Renal pelvis (tissue), 4 donors: ENCODE measurements around the gene EPHA6. TPM values are rescaled to one million over a fixed set of nuclear protein-coding genes. Genes with fewer than 3 reads are reported as not detected.
A peak's percentile ranks its signal among the peaks of the same experiment; 100 is the strongest.

Experiments
- DNase-seq: peaks from one replicate; pipeline ENCODE4 v3.0.0-alpha.2; 2013
- polyA plus RNA-seq, 3 donors: library from polyadenylated mRNA; unstranded; fragments of 120-200 nt; gene quantifications; one replicate each; pipeline ENCODE4 v1.2.1, GENCODE V29; 2013; ENCODE audit not compliant: insufficient read length in 3 of 3

EPHA6 gene
- polyA plus RNA-seq, 3 donors = 0.62 to 0.93 (median 0.92) TPM

GRCh38 chr3:97699889-97700288 lies 885.5 kb downstream of the EPHA6 start:
- DNase-seq = no peak

- no peak for DNase-seq
These were observed 891.4 kb downstream of the EPHA6 start for GRCh38 chr3:97705764-97706163.

GRCh38 chr3:97706226-97706625 lies 891.8 kb downstream of the EPHA6 start:
- DNase-seq = no peak

GRCh38 chr3:97711654-97712053 lies 897.3 kb downstream of the EPHA6 start:
- no peak for DNase-seq

GRCh38 chr3:97712919-97713318 lies 898.5 kb downstream of the EPHA6 start:
- no peak for DNase-seq

DNA sequence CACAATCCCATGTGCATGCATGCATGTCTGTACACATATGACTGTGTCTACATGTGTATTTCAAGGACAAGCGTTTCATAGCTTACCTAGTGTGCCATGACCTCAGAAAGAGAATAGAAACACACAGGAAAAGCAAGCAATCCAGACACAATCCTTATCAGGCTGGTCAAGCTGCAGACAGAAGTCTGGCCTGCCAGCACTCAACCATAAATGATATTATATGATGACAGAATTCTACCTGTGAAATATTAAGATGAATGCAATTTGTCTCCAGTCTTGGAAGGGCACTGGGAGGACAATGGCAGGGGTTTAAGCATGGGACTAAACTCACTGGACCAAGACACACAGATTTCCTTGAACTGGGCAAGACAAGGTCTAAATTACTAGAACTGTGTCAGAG lies 899.2 kb downstream of the EPHA6 start:
- DNase-seq = no peak

GRCh38 chr3:97719156-97719821 lies 904.9 kb downstream of the EPHA6 start:
- peak; percentile 69 for DNase-seq

DNA sequence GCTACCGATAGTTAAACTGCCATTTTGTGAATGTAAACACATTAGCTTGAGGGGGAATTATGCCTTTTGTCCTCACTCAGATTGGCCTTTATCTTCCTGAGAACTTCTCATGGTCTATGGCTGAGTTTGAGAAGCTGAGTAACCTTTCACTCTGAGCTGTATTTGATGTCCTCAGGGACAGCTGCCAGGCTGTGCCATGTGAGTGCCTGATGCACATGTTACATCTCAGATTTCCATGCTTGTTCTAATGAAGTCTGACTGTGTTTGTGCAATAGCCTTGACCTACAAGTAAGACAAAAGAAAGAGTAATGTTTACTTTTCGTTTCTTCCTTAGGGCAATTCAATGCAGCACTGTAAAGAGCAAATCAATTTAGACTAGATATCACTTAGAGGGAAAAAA lies 906.0 kb downstream of the EPHA6 start:
- no peak for DNase-seq

DNA sequence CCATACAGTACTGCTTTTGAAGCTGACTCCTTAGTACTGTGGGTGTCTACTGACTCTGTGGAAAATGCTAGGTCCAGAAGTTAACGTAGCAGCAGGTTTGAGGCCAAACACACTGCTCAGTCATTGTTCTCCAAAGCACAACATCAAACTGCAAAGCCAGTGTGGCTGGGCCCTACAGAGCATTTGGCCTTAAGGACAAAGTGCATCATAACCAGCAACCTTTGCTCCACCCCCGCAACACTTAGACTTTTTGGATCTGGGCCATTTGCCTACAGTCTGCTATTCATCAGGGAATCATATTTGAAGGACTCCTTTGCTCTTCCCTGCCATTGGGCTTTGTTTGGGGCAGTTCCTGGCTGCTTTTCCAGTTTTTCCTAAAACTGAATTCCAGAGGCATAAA lies 907.1 kb downstream of the EPHA6 start:
- no peak for DNase-seq

DNA sequence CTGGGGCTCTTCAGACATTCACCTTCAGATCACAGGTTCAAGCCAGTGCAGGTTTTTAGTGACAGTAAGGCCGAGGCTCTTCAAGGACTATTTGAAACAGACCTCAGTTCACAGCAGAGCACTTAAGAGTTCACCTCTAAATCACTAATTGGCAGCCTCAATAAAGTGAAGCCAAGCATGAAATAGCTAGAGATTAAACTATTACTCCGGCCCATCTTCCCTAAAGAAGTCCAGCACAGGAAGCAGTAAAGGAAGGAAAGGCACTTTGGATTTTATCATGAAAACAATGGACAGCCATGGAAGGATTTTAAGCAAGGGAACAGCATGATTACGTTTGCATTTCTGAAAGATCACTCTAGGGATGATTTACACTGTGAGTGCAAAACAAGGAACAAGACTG lies 922.5 kb downstream of the EPHA6 start:
- DNase-seq = peak; percentile 73

- no peak for DNase-seq
These were observed 924.4 kb downstream of the EPHA6 start for GRCh38 chr3:97738761-97739160.

GRCh38 chr3:97742036-97742435 lies 927.6 kb downstream of the EPHA6 start:
- DNase-seq = no peak

DNA sequence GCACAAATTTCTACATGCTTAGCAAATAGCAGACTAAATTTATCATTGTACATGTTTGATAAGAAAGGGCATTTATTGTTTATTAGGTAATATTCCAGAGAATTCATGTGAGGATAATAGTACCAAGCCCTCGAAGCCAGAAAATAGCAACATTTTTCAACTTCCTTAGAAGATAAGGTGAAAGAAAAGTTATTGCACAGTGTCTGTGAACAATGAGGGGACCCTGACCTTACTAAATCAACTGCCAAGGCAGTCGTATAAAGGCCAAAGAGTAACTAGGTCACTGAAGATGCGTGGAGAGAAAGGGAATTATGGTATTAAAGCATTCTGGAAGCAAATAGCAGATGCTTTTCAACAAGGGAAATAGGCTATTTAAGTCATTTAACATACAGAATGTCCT lies 929.9 kb downstream of the EPHA6 start:
- no peak for DNase-seq

GRCh38 chr3:97763586-97764406 lies 949.4 kb downstream of the EPHA6 start:
- DNase-seq = peak; percentile 4

- peak; percentile 85 for DNase-seq
These were observed 950.2 kb downstream of the EPHA6 start, which contains the start of gene ARL6 for GRCh38 chr3:97764407-97765238. ARL6 (plus strand) TSS chr3:97764758; CDS start chr3:97768108, 3,350 bp downstream.

DNA sequence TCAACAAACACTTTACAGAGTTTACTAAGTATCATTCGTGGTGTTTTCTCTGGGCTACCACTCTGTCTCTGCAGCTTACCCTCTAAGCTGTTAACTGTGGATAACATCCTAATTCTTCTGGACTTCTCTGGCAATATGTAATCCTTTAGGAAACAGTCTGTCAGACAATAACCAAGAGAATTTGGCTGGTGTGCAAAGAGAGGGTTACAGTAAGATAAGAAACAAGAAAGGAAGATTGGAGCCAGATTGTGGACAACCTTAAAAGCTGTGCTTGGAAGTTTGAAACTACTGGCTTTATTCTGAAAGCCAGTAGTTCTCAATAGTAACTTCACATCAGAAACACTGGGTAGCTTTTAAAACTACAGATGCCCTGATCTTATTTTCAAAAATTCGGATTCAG lies 950.9 kb downstream of the EPHA6 start:
- peak; percentile 1 for DNase-seq

- DNase-seq = no peak
These were observed 958.5 kb downstream of the EPHA6 start for GRCh38 chr3:97772926-97773325.

GRCh38 chr3:97778152-97778551 lies 963.8 kb downstream of the EPHA6 start:
- DNase-seq = no peak

DNA sequence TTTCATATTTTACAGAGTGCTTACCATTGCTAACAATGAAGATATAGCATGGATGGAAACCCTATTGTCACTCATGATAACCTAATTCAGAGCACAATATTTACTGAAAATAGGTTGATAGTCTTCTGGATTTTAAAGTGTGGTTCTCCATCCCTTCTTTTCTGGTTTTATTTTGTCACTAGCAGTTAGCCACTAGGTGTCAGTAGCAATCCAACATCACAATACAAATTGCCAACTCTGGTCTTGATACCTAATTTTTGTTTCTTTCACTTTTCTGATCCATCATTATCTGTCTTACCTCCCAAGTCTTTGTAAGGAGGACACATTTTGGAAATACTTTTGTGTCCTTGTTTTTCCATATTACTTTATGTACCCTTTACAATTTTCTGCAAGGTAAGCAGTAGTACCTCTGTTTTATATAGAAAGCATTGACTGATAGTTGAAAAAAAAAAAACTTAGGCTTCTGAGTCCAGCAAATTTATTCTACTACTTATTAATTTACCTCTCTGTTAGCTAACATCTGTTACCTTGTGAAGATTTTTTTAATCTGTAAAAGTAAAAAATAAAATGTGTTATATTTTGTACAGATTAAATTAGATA lies 979.1 kb downstream of the EPHA6 start:
- DNase-seq = peak; percentile 49

GRCh38 chr3:97795951-97796350 lies 981.6 kb downstream of the EPHA6 start:
- DNase-seq = no peak
